ENCODE data around the gene SPRED3. TPM values are rescaled to one million over a fixed set of nuclear protein-coding genes. Genes with fewer than 3 reads are reported as not detected.
A peak's percentile ranks its signal among the peaks of the same experiment; 100 is the strongest.
"Not testable (repeated sequence)": the region's sequence is repeated elsewhere in the genome, so short reads cannot be mapped to it uniquely, and the experiment has no call there.

The SPRED3 gene
- total RNA-seq = 1 to 10 TPM; 5.3 to 10.0 TPM
- 8.8 TPM for polyA plus RNA-seq (2013, experiment 1 of 2)
- polyA plus RNA-seq (2013, experiment 2 of 2) = 9.4 TPM
- long read RNA-seq, experiment 1, partial matches to known transcripts = 0 of 1 reads
- long read RNA-seq, experiment 1, other reads (novel, unspliced or antisense) = 1 of 1 reads
- long read RNA-seq, experiment 2 = 0 reads
- long read RNA-seq, experiment 3 = 0 reads
- long read RNA-seq, experiment 4, partial matches to known transcripts = 0 of 1 reads
- long read RNA-seq, experiment 4, other reads (novel, unspliced or antisense) = 1 of 1 reads

GRCh38 chr19:38388349-38389100 is at the start of gene SPRED3:
SPRED3 (plus strand) TSS chr19:38388697; CDS start chr19:38390303, 1,606 bp downstream.
- peak within 1 kb of the TSS; percentile 94 for H3K27ac Mint-ChIP-seq
- H3K4me1 Mint-ChIP-seq = peaks cover 8% of the 10 kb centered on the region

GRCh38 chr19:38339011-38339410 is 49.5 kb upstream of the SPRED3 start:
- DNase-seq = not testable (repeated sequence)

More at GRCh38 chr19:38388349-38389100, at the start of gene SPRED3:
- peak within 1 kb of the TSS; percentile 69 for H3K9ac ChIP-seq (ENCODE audit: extremely low read depth, low read length, poor library complexity, severe bottlenecking)
- Mint-ChIP-seq H3K27me3 (ENCODE audit: insufficient read depth) (peaks cover 35% of the 10 kb centered on the region), H3K4me3 (peak within 1 kb of the TSS; percentile 77), H3K9me3 (no peaks in the 10 kb centered on the region), H3K36me3 (ENCODE audit: low read depth) (peaks cover 17% of the 10 kb centered on the region)
- peaks cover 6% of the 10 kb centered on the region for H3K36me3 ChIP-seq (ENCODE audit: control insufficient read depth, insufficient read depth, low read length)
- 0 to 1% methylated on average over 17 to 39 of the region's 46 CpGs for WGBS, 2 experiments (ENCODE audit: insufficient coverage in 1 of 2, insufficient read length in 1 of 2)
- peaks cover 2% of the 10 kb centered on the region for H3K4me1 ChIP-seq (ENCODE audit: control insufficient read depth, insufficient read depth, low read length)
- H3K27ac ChIP-seq (ENCODE audit: low read depth, low read length) = peak within 1 kb of the TSS; percentile 78
- TF ChIP-seq CTCF (conservative IDR thresholded peaks at IDR 0.05) = no peak
- H3K9me3 ChIP-seq (ENCODE audit: control insufficient read depth, low read length) = no peaks in the 10 kb centered on the region
- no peaks in the 10 kb centered on the region for H3K27me3 ChIP-seq (ENCODE audit: control insufficient read depth, insufficient read depth, low read length, poor library complexity, severe bottlenecking)
- DNase-seq = no peak
- peak within 1 kb of the TSS; percentile 94 for H3K4me3 ChIP-seq (ENCODE audit: low read length)

GRCh38 chr19:38340927-38341326 is 47.6 kb upstream of the SPRED3 start:
- no peak overlapping the region for H3K27ac Mint-ChIP-seq
- no peak for TF ChIP-seq CTCF (conservative IDR thresholded peaks at IDR 0.05)

More at GRCh38 chr19:38339011-38339410, 49.5 kb upstream of the SPRED3 start:
- H3K27me3 ChIP-seq (ENCODE audit: control insufficient read depth, insufficient read depth, low read length, poor library complexity, severe bottlenecking); H3K27me3 Mint-ChIP-seq (ENCODE audit: insufficient read depth); H3K36me3 Mint-ChIP-seq (ENCODE audit: low read depth); H3K4me3 ChIP-seq (ENCODE audit: low read length); H3K9me3 ChIP-seq (ENCODE audit: control insufficient read depth, low read length); H3K36me3 ChIP-seq (ENCODE audit: control insufficient read depth, insufficient read depth, low read length); H3K27ac Mint-ChIP-seq; H3K4me1 ChIP-seq (ENCODE audit: control insufficient read depth, insufficient read depth, low read length); H3K4me1 Mint-ChIP-seq; H3K27ac ChIP-seq (ENCODE audit: low read depth, low read length); H3K4me3 Mint-ChIP-seq; H3K9me3 Mint-ChIP-seq: not testable (repeated sequence)
- 80 to 84% methylated on average over 2 to 4 of the region's 4 CpGs for WGBS, 2 experiments (ENCODE audit: insufficient coverage in 1 of 2, insufficient read length in 1 of 2)
- peak overlapping the region; percentile 27 for H3K9ac ChIP-seq (ENCODE audit: extremely low read depth, low read length, poor library complexity, severe bottlenecking)

More at GRCh38 chr19:38340927-38341326, 47.6 kb upstream of the SPRED3 start:
- Mint-ChIP-seq H3K27me3 (ENCODE audit: insufficient read depth) (peaks cover 1% of the 10 kb centered on the region), H3K4me1 (peaks cover 9% of the 10 kb centered on the region), H3K9me3 (no peaks in the 10 kb centered on the region), H3K36me3 (ENCODE audit: low read depth) (no peaks in the 10 kb centered on the region), H3K4me3 (no peak overlapping the region)
- Histone ChIP-seq H3K9ac (ENCODE audit: extremely low read depth, low read length, poor library complexity, severe bottlenecking) (no peak overlapping the region), H3K4me1 (ENCODE audit: control insufficient read depth, insufficient read depth, low read length) (no peaks in the 10 kb centered on the region), H3K27ac (ENCODE audit: low read depth, low read length) (no peak overlapping the region), H3K36me3 (ENCODE audit: control insufficient read depth, insufficient read depth, low read length) (no peaks in the 10 kb centered on the region), H3K9me3 (ENCODE audit: control insufficient read depth, low read length) (no peaks in the 10 kb centered on the region), H3K27me3 (ENCODE audit: control insufficient read depth, insufficient read depth, low read length, poor library complexity, severe bottlenecking) (no peaks in the 10 kb centered on the region), H3K4me3 (ENCODE audit: low read length) (no peak overlapping the region)
- no peak for DNase-seq
- 88 to 95% methylated on average over 2 of the region's 2 CpGs for WGBS, 2 experiments (ENCODE audit: insufficient coverage in 1 of 2, insufficient read length in 1 of 2)
